Cardiac muscle cell (in vitro differentiated cells and primary cell): ENCODE data around the gene IFNK. TPM values are rescaled to one million over a fixed set of nuclear protein-coding genes. Genes with fewer than 3 reads are reported as not detected.

Experiments
- DNase-seq, 2 donors: peaks; one replicate each; pipeline versions ENCODE4 v3.0.0 to v3.0.0-alpha.2; 2010 to 2017; ENCODE audit warnings: low read depth in 1 of 2, low spot score in 1 of 2
- H3K27ac ChIP-seq: fragments of 200-600 bp; sonication (generic); 2 replicates; pipeline ENCODE4 v1.5.1; 2016
- H3K27me3 ChIP-seq: fragments of 200-600 bp; sonication (generic); 2 replicates; pipeline ENCODE4 v1.6.0; 2016; ENCODE audit warnings: control low read depth
- H3K36me3 ChIP-seq: fragments of 200-600 bp; sonication (generic); 2 replicates; pipeline ENCODE4 v1.5.1; 2016; ENCODE audit warnings: control low read depth
- H3K4me1 ChIP-seq: fragments of 200-600 bp; sonication (generic); 2 replicates; pipeline ENCODE4 v1.8.1; 2017; ENCODE audit warnings: low read depth, mild to moderate bottlenecking, mixed run types
- H3K4me3 ChIP-seq: fragments of 200-600 bp; sonication (generic); 2 replicates; pipeline ENCODE4 v1.5.1; 2016; ENCODE audit warnings: mild to moderate bottlenecking
- H3K9me3 ChIP-seq: fragments of 200-600 bp; sonication (generic); 2 replicates; pipeline ENCODE4 v1.5.1; 2017; ENCODE audit warnings: low read depth, mild to moderate bottlenecking, control low read depth
- polyA plus RNA-seq: library from polyadenylated mRNA; unstranded; fragments of >200 nt; fragmentation: Nextera tagmentation; extraction: Ambion mirVana; gene quantifications from 2 replicates; pipeline ENCODE4 v1.2.1, GENCODE V29; 2016
- total RNA-seq: library from RNA; depleted of rRNA; stranded (reverse); fragments of >200 nt; gene quantifications from 2 replicates; pipeline ENCODE4 v1.2.3, GENCODE V29; 2016
- TF ChIP-seq, protein P1 (sequence below): IDR thresholded peaks from 2 replicates; pipeline ENCODE4 v1.5.1; 2012; ENCODE audit warnings: low read depth, mild to moderate bottlenecking, low read length

IFNK gene
- total and polyA plus RNA-seq, 2 experiments from 2014 or later: not detected

DNA sequence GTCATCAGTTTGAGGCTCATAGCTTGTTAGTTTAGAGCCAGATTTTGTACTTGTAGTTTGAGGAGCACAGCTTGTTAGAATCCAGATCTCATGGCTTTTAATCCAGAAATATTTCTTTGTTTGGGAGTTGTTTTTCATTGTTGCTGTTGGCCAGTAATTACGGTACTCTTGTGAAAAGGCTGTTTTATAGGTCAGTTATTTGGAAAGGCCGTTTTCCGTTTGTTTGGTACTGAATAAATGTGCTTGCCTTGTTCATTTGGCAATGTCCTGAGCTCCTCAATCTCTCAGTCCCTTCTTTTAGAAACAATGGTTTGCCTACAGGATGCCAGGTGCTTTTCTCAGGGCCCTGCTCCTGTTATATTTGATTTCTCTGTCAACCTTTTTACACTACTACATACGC lies 10.0 kb downstream of the IFNK start:
- H3K27me3 ChIP-seq: no peaks in the 10 kb centered on the region
- H3K4me1 ChIP-seq: no peaks in the 10 kb centered on the region
- H3K9me3 ChIP-seq: no peaks in the 10 kb centered on the region
- H3K36me3 ChIP-seq: no peaks in the 10 kb centered on the region
- DNase-seq: no peak
- no peak overlapping the region for H3K27ac ChIP-seq
- no peak overlapping the region for H3K4me3 ChIP-seq
- TF ChIP-seq, protein P1, sequence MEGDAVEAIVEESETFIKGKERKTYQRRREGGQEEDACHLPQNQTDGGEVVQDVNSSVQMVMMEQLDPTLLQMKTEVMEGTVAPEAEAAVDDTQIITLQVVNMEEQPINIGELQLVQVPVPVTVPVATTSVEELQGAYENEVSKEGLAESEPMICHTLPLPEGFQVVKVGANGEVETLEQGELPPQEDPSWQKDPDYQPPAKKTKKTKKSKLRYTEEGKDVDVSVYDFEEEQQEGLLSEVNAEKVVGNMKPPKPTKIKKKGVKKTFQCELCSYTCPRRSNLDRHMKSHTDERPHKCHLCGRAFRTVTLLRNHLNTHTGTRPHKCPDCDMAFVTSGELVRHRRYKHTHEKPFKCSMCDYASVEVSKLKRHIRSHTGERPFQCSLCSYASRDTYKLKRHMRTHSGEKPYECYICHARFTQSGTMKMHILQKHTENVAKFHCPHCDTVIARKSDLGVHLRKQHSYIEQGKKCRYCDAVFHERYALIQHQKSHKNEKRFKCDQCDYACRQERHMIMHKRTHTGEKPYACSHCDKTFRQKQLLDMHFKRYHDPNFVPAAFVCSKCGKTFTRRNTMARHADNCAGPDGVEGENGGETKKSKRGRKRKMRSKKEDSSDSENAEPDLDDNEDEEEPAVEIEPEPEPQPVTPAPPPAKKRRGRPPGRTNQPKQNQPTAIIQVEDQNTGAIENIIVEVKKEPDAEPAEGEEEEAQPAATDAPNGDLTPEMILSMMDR: no peak

DNA sequence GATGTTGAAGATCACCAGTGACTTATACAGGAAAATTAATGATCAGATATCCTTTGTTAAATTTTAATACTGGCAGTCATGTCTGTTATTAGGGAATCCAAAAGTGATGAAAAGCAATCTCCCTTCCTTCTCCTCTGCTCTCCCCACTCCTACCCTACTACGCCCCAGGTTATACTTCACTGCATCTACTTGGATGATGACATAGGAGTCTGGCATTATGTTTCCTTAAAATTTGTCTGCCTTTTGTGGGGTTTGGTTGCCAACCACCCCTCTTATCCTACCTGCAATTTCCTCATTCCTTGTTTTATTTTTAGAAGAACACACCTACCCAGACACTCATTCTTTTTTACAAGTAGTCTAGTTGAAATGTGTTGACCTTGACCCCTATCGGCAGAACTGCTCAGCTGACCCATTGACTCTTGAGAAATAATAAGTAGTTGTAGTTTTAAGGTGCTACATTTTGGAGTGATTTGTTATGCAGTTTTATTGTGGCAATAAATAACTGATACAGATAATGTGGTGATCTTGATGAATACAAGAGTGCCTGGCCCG lies 10.6 kb downstream of the IFNK start:
- Histone ChIP-seq H3K4me1 (no peaks in the 10 kb centered on the region), H3K27ac (no peak overlapping the region), H3K36me3 (no peaks in the 10 kb centered on the region), H3K4me3 (no peak overlapping the region), H3K9me3 (no peaks in the 10 kb centered on the region), H3K27me3 (no peaks in the 10 kb centered on the region)
- no peak for DNase-seq
- TF ChIP-seq, protein P1: no peak

DNA sequence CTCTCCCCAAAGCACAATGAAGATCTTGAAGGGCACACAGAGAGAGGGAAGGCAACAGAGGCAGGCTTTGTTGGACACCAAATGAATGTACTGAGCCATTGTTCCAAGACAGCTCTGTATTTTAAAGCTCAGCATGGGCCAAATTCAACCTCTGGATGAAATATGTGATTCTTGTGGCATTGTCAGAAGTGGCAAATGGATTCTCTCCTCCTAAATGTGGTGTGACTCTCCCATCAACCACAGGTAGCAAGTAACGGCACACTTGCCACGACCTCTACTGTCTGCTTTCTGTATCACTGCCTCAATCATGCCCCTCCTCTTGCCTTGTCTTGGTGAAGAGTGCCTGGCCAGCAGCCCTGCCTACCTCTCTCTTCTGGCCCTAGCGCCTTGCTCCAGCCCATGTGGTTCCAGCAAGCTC lies 11.6 kb downstream of the IFNK start:
- Histone ChIP-seq H3K4me3 (no peak overlapping the region), H3K27ac (no peak overlapping the region), H3K27me3 (no peaks in the 10 kb centered on the region), H3K9me3 (no peaks in the 10 kb centered on the region), H3K36me3 (no peaks in the 10 kb centered on the region), H3K4me1 (no peaks in the 10 kb centered on the region)
- TF ChIP-seq, protein P1: no peak
- no peak for DNase-seq

DNA sequence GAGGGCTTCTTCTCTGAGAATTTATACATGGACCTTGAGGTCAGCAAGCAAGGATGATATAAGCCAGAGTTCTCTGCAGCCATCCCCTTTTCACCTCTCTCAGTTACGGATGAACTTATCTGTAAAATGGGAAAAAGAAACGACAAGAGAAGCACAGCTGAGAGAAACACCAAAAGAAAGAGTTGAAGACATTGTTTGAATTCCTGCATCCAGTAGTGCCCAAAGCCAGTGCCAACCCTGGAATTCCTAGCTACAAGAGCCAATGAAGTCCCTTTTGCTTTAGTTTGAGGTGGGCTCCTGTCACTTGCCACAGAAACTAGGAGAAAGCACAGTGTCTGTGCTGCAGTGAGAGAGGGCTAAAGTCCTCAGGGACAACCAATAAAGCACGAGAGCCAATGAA lies 12.1 kb downstream of the IFNK start:
- TF ChIP-seq, protein P1: no peak
- no peaks in the 10 kb centered on the region for H3K9me3 ChIP-seq
- no peak overlapping the region for H3K27ac ChIP-seq
- H3K4me1 ChIP-seq: no peaks in the 10 kb centered on the region
- DNase-seq: no peak
- H3K36me3 ChIP-seq: no peaks in the 10 kb centered on the region
- H3K27me3 ChIP-seq: no peaks in the 10 kb centered on the region
- no peak overlapping the region for H3K4me3 ChIP-seq

DNA sequence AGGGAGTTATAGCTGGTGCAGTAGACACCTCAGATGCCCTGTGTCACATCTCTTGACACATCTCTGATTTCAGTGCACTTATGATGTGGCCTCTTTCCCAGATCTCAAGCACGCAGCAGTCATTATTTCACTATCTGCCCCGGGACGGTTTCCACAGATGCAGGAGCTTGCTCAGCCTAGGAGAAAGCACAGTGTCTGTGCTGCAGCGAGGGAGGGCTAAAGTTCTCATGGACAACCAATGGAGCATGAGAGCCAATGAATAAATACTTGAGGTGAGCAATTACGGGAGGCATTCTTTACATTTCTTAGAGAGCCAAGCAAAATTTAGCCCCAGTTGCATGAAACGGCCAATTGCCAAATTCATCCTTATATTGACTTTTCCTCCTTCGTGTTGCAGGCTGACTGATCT lies 12.9 kb downstream of the IFNK start:
- Histone ChIP-seq H3K36me3 (no peaks in the 10 kb centered on the region), H3K27ac (no peak overlapping the region), H3K9me3 (no peaks in the 10 kb centered on the region), H3K4me1 (no peaks in the 10 kb centered on the region), H3K27me3 (no peaks in the 10 kb centered on the region), H3K4me3 (no peak overlapping the region)
- TF ChIP-seq, protein P1: no peak
- DNase-seq: no peak
